HG03442 (cell line): Measurements from ENCODE around the gene EIF4G3.
A peak's percentile ranks its signal among the peaks of the same experiment; 100 is the strongest.
"Not testable (repeated sequence)": the region's sequence is repeated elsewhere in the genome, so short reads cannot be mapped to it uniquely, and the experiment has no call there.

ENCODE experiments used
- ATAC-seq: cut with Tn5 transposase; IDR thresholded peaks from one replicate; pipeline ENCODE4 v1.9.1; 2021; ENCODE audit warnings: mild to moderate bottlenecking, moderate library complexity; ENCODE audit not compliant: unreplicated experiment

Gene EIF4G3, protein sequence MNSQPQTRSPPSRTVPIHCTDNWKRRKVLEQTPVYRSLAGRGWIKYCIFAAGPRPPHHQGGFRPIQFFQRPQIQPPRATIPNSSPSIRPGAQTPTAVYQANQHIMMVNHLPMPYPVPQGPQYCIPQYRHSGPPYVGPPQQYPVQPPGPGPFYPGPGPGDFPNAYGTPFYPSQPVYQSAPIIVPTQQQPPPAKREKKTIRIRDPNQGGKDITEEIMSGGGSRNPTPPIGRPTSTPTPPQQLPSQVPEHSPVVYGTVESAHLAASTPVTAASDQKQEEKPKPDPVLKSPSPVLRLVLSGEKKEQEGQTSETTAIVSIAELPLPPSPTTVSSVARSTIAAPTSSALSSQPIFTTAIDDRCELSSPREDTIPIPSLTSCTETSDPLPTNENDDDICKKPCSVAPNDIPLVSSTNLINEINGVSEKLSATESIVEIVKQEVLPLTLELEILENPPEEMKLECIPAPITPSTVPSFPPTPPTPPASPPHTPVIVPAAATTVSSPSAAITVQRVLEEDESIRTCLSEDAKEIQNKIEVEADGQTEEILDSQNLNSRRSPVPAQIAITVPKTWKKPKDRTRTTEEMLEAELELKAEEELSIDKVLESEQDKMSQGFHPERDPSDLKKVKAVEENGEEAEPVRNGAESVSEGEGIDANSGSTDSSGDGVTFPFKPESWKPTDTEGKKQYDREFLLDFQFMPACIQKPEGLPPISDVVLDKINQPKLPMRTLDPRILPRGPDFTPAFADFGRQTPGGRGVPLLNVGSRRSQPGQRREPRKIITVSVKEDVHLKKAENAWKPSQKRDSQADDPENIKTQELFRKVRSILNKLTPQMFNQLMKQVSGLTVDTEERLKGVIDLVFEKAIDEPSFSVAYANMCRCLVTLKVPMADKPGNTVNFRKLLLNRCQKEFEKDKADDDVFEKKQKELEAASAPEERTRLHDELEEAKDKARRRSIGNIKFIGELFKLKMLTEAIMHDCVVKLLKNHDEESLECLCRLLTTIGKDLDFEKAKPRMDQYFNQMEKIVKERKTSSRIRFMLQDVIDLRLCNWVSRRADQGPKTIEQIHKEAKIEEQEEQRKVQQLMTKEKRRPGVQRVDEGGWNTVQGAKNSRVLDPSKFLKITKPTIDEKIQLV (N-terminal part only)

DNA sequence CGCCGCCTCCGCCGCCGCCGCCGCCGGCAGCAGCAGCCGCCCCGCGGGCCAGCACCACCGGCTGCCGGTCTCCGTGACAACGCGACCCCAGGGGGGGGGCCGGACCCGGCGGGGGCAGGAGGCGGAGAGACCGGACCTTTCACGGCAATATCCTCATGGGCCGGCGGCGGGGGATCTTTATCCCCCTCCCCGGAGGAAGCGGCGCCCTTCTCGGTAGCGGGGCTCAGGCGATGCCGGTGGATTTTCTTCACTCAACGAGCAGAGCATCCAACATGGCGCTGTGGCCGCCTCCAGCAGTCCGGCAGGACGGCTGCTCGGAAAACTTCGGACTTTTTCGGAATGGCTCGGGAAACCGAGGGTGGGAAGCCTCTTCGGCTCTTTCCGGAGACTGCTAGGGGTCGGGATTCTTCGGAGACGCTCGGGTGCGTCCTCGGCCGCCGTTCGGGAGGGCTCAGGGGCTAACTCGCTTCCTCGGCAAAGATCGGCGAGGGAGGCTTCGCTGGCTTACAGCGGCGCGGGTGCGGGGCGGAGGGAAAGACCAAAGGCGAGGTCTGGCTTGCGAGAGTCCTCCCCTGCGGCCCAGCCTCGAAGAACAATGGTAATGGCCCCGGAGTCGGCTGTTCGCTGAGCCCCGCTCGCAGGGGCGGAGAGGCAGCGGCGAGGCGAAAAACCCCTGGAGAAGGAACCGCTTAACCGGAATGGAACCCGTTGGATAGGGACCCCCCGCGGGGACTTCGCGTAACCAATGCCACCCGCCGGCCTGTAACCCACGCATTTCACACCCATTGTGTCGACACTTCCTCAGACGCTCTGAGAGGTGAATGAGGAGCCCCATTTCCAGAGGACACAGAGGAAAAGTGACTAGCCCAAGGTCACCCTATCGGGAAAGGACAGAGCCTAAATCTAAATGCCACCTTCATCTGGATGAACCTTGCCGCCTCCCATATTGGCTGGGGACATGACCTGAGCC, at the start of gene EIF4G3:
Gene EIF4G3, minus strand, starts transcription at position 312 of the 970 bp plus-strand sequence. CDS start 174,155 bp downstream, outside the sequence.
- ATAC-seq: peak; percentile 85

DNA sequence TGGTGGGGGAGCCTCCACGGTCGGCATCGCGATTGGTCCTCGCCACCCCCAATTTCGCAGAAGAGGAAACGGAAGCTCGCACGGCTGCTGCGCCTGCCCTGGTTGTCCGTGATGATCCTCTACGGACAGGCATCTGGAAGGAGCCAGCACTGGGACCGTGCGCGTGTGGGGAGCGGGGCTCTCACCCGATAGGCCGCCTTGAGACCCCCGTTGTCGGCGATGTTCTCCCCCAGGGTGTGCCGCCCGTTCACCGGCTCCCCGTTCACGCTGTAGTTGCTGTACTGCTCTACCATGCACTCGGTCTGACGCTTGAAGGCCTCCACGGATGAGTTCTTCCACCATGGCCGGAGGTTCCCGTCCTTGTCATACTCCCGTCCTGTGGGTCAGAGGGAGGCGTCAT, 48.4 kb upstream of the EIF4G3 start:
- no peak for ATAC-seq

DNA sequence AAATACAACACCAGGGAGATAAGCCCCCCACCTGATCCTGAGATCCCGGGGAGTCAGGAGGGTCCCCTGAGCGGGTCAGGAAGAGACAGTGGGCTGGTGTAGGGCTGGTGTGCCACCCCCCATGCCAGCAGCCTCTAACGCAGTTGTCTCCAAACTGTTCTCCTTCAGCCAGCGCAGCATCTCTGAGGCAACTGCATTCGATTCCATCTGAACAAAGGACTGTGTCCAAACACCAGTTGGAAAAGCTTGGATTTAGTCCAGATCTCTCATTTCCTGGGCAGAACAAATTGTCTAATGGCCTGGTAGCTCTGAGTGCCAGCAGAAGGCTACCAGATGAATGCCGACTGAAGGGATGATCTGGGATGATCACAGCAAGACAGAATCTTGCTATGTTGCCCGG, 44.1 kb upstream of the EIF4G3 start:
- no peak for ATAC-seq

DNA sequence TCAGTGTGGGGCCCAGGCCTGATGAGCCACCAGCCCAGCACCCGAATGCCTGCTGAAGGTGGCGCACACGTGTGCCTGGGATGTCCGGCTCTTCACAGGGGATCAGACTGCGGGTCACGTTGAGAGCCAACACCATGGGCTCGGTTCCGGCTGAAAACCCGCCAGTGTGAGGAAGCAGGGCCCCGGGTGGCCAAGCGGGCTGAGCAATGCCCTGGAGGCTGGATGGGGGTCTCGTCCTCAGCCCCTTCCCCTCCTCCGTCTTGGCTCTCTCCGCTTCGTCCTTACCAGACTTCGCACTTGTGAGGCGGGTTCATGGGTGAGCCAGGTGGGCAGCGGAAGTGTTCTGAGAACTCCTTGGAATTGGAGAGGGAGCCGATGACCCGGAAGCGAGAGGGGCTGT, 43.0 kb upstream of the EIF4G3 start:
- ATAC-seq: no peak

DNA sequence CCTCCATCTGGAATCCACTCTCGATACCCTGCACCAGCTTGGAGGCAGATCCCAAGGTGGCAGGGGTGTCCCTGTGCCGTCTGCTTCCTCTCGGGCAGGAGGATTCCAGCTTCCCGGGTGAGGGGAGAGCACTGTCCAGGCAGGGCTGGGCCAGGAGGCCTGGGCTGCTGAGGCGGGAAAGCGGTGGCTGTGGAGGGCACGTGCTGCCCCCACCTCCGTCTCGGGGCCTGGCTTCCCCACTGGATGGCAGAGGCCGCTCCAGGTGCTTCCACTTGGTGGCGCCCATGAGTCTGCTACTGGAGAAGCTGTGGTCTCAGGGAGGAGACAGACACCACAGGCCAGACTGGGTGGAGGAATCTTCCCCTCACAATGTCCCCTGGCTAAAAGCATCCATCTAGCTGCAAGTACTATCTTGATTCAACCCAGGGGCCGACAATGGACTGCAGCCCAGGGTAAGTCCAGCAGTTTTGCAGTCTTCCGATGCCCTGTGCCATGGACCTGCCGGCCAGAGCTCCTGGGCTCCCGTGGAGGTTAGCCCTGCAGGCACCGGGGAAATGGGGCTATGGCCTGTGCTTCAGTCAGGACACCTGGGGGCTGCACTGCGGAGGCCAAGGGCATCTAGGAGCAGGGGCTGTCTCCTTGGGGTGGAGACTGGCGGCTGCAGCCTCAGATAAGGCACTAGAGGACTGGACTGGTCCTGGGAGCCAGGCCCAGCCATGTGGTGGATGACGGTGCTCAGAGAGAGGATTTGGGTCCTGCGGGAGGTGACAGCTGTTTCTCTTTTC, 41.3 kb upstream of the EIF4G3 start:
- no peak for ATAC-seq

DNA sequence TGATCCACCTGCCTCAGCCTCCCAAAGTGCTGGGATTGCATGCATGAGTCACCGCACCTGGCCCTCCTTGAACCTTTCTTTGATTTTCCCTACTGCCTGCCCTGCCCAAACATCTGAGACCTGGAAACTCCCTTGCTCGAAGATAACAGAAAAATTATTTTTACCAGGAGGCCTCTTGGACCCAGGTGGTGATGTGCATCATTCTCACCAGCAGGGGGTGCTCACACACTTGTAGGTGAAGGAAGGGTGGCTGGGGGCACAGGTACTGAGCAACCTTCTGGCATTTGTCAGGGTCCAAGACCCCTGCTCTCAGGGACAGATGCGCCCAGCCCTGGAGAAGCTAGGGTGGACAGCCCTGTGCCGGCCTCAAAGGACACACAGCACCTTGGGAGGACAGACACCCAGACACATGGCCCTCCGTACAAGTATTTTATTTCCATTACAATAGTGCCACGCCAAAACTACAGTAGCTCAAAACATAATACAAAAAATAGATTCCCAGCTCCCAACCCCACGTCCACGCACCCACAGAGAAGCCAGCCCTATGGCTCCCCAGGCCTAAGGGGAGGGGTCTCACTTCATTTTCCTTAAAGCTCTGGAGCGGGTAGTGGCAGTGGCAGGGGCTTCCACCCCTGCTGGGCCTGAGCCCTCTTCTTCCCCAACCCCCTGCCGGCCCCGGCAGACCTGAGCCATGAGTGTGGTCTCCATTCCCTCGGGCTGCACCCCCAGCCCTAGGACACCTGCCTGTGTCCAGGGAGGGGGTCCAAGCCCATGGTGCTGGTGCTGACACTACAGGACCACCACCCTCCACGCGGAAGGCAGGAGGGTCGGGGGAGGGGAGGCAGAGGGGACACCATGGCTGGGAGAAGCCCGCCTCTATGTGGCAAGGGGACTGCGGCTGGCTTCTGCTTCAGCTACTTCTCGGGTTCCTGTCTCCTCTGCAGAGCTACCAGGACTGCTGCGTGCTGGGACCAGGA, 40.4 kb upstream of the EIF4G3 start:
- no peak for ATAC-seq

DNA sequence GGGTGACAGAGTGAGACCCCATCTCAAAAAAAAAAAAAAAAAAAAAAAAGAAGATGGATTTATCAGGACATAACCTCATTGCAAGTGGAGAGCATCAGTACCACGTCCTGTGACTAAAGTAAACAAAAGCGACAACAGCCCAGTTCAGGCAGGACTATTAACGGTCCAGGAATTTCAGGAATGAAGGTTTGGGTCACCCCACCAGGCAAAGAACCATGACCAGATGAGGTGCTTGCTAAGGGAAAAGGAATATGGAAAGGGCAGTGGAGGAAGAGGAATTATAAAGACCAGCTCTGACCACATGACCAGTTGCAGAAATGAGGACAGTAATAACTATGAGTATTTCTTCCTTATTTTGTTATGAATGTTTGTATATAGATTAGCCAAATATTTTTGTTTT, 35.4 kb upstream of the EIF4G3 start:
- ATAC-seq: no peak

DNA sequence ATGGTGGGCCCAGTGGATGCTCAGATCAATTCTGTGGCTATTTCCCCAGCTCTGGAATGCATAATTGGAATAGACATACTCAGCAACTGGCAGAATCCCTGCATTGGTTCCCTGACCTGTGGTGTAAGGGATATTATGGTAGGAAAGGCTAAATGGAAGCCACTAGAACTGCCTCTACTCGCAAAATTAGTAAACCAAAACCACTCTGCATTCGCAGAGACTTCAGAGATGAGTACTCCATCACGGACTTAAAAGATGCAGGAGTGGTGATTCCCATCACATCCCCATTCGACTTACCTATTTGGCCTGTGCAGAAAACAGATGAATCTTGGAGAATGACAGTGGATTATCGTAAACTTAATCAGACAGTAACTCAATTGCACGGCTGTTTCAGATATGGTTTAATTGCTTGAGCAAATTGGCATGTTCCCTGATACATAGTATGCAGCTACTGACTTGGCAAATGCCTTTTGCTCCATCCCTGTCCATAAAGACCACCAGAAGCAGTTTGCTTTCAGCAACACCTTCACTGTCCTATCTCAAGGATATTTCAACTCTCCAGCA, 31.5 kb upstream of the EIF4G3 start:
- ATAC-seq: not testable (repeated sequence)

DNA sequence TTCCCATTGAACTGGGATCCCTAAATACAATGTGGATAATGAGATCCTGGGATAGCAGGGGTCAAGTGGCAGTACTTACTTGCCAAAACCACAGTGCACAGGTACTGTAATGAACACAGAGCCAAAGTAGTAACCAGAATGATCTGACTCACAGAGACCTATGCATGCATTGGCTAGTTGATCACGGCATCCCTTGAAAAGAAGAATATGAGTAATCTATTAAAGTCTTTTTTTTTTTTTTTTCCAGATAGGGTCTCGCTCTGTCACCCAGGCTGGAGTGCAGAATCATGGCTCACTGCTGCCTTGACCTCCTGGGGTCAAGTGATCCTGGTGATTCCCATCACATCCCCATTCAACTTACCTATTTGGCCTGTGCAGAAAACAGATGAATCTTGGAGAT, 29.4 kb upstream of the EIF4G3 start:
- no peak for ATAC-seq

DNA sequence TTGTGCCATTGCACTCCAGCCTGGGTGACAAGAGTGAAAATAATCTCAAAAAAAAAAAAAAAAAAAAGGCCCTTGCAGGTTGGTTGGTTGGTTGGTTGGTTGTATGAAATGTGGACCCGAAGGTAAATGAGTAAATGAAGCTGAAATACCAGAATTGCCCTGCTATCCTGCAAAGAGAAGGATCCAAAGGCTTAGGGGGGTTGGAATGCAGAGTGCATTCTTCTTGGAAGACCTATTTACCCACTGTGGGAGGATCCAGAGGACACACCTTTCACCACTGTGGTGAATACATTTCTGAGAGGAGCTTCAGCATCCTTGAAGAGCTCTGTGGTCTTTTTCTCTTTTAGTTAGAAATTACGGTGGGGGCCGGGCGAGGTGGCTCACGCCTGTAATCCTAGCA, 28.7 kb upstream of the EIF4G3 start:
- ATAC-seq: no peak

DNA sequence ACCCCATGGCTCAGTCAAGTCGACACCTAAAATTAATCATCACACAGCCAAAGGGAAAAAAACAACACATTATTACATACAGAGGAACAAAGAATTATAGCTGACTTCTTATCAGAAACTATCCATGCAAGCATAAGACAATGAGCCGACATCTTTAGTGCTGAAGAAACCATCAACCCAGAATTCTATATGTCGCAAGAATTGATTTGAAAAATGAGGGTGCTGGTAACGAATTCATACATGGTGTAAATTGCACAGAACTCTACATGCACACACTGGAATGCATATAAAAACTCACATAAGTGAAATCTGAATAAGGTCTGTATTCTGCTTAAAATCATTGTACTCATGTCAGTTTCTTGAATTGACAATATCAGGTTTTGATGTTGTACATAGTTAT, 25.0 kb upstream of the EIF4G3 start:
- ATAC-seq: no peak

DNA sequence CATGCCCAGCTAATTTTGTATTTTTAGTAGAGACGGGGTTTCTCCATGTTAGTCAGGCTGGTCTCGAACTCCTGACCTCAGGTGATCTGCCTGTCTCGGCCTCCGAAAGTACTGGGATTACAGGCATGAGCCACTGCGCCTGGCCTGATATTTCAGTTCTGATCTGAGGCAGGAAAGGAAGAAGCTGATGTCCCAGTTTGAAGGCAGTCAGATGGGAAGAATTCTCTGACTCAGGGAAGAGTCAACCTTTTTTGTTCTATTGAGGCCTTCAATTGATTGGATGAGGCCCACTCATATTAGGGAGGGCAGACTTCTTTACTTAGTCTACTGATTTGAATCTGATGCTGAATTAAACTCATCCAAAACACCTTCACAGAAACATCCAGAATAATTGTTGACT, 24.5 kb upstream of the EIF4G3 start:
- ATAC-seq: not testable (repeated sequence)

DNA sequence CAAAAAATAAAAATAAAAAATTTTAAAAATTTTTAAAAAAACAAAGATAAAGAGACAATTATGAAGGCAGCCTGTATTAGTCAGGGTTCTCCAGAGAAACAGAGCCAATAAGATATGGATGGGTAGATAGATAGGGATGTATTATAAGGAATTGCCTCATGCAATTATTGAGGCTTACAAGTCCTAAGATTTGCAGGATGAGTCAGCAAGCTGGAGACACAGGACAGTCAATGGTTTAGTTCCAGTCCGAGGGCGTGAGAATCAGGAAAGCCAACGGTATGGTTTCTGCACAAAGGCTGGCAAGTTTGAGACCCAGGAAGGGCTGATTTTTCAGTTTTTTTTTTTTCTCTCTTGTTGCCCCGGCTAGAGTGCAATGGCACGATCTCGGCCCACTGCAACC, 24.1 kb upstream of the EIF4G3 start:
- ATAC-seq: no peak

DNA sequence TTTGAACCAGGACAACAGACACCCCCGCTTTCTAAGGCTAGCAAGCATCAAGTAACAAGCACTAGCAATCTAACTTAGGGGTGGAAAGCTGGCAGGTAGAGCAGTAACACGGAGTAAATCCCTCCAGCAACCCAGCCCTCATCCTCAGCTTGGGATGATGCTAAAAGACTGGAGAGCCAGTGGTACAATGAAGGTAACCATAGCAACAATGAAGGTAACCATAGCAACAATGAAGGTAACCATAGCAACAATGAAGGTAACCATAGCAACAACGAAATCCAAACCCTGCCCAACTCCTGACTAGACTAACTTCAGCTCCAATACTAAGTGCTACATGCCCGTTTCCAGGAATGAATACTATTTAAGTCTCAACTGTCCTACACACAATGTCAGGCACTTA, 22.2 kb upstream of the EIF4G3 start:
- no peak for ATAC-seq

DNA sequence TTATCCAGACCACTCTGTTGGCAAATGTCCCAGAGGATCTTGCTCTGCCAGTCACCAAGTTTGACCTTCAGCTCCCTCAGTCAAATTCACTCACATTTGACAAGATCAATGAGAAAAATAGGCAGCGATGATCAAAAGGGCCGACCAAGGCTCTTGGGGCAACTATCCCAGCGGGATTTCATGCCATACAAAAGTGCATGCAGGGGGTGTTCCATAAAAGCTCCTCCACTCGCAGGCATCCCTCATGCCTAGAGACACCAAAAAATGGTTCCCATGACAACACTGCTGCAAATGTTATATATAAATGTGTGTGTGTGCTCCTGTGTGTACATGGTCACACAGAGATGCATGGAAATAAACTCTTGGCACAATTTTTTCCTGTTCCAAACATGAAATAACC, 16.2 kb upstream of the EIF4G3 start:
- ATAC-seq: no peak

DNA sequence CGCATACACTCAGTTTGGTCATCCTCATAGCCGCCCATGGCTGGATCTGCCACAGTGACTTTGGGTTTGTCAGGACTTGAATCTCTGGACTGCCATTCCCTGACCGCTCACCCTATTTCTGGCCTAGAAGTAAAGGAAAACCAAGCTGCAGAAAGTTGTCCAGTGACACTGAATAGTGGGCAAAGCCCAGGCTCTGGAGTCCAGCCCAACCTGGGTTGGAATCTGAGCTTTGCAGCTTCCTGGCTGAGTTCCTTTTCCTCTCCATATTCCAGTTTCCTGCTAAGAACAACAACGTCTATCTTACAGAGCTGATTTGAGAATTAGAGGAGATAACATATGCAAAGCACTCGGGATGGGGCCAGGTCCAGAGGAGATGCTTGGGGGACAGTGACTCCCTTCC, 15.6 kb upstream of the EIF4G3 start:
- ATAC-seq: no peak

DNA sequence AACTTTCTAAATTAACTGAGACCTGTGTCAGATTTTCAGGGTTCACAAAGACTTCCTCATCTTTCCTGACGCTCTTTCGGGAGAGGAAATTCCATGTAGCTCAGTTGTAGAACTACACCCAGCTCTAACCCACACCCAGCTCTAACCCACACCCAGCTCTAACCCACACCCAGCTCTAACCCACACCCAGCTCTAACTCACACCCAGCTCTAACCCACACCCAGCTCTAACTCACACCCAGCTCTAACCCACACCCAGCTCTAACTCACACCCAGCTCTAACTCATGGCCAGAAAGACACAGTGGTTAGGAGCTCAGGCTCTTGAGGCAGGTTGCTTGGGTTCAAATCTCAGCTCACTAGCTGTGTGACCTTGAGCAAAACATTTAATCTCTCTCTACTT, 14.1 kb upstream of the EIF4G3 start:
- not testable (repeated sequence) for ATAC-seq

DNA sequence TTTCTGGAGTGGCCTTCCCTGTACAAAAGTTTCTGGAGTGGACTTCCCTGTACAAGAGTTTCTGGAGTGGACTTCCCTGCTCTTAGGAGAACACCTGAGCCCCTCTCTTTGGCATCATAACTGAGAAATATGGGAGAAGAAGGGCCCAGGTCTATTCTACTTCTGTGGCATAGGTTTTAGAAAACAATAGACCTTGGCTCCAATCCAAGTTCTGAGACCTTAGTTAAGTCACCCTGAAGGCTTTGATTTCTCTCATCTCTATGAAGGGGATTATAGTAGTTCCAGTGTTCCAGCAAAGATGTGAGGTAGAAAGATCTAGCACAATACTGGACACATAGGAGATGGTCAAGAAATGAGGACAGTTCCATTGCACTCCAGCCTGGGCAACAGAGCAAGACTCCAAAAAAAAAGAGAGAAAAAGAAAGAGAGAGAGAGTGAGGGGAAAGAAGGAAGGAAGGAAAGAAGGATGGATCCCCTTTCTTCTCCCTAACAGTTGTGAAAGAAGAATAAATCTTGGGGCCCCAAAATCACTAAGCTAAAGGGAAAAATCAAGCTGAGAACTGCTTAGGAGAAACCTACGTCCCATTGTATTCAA, 13.3 kb upstream of the EIF4G3 start:
- ATAC-seq: no peak
